ENCODE results near the gene REPIN1.

REPIN1 gene

DNA sequence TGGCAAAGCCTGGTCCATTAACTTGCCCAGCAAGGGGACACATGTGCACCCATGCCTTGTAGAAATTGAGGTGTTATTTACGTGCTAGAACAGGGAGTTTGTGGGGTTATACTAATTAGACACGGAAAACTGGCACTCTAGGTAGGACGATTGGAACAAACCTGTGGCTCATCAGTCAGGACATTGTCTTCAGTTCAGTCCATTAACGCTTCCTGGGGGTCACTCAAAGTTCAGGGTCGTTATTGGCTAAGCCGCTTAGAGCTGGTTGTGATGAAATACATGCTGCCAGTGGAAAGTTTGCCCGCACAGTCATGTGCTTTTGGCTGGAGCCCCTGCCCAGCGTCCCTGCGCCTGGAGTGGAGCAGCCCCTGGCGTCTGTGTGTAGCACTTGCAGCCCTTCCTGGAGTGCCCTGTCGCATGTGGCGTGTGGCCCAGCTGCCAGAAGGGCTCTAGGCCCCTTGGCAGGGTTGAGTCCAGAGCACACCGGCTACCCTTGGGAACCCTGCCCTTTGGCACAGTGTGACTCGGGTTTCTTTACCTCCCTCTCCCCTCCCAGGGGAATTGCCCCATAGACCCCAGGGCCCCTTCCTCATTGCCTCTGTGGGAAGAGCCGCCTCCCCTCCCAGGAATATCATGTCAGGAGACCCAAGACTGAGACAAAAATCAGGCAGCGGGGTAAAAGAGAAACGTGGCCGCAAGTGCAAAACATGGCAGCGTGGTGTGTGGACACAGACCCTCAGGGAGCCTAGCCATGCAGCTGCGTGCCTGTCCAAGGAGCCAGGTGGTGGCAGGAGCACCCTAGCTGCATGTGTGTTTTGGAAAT, 20.3 kb downstream of the REPIN1 start:
- no peaks in the 10 kb centered on the region for H3K27me3 ChIP-seq (ENCODE audit: insufficient read depth, low read depth, severe bottlenecking)
- H3K27ac ChIP-seq: peak overlapping the region; percentile 79
- peak; percentile 95 for DNase-seq
- H3K4me3 ChIP-seq (ENCODE audit: low read depth, low read length): no peak overlapping the region
- no peaks in the 10 kb centered on the region for H3K9me3 ChIP-seq (ENCODE audit: severe bottlenecking)
- H3K36me3 ChIP-seq: peaks cover 31% of the 10 kb centered on the region
- TF ChIP-seq, protein P1, sequence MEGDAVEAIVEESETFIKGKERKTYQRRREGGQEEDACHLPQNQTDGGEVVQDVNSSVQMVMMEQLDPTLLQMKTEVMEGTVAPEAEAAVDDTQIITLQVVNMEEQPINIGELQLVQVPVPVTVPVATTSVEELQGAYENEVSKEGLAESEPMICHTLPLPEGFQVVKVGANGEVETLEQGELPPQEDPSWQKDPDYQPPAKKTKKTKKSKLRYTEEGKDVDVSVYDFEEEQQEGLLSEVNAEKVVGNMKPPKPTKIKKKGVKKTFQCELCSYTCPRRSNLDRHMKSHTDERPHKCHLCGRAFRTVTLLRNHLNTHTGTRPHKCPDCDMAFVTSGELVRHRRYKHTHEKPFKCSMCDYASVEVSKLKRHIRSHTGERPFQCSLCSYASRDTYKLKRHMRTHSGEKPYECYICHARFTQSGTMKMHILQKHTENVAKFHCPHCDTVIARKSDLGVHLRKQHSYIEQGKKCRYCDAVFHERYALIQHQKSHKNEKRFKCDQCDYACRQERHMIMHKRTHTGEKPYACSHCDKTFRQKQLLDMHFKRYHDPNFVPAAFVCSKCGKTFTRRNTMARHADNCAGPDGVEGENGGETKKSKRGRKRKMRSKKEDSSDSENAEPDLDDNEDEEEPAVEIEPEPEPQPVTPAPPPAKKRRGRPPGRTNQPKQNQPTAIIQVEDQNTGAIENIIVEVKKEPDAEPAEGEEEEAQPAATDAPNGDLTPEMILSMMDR (IDR thresholded peaks at IDR 0.05; ENCODE audit: low read depth, low read length): peak; percentile 99

GRCh38 chr7:150389532-150389816, 20.9 kb downstream of the REPIN1 start:
- Histone ChIP-seq H3K9me3 (ENCODE audit: severe bottlenecking) (no peaks in the 10 kb centered on the region), H3K27ac (peak overlapping the region; percentile 68), H3K36me3 (peaks cover 31% of the 10 kb centered on the region), H3K27me3 (ENCODE audit: insufficient read depth, low read depth, severe bottlenecking) (no peaks in the 10 kb centered on the region), H3K4me3 (ENCODE audit: low read depth, low read length) (no peak overlapping the region)
- no peak for DNase-seq
- TF ChIP-seq, protein P1 (IDR thresholded peaks at IDR 0.05; ENCODE audit: low read depth, low read length): no peak

DNA sequence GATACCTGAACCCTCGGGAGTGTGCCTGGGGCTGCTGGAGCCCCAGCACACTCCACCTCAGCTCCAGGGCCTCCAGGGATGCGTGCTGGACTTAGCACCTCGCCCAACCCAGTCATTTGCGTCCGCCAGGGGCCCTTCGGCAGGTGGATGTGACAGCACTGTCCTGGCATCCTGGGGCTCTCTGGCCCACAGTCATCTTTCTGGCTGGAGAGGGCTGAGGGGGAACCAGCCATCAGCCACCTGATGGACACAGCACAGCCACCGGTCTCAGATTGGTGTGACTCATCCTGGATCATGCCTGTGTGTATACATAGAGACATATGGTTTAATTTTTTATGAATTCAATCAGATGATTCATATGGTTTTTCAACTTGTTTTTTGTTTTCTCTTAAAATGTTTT, 21.6 kb downstream of the REPIN1 start:
- Histone ChIP-seq H3K36me3 (peaks cover 31% of the 10 kb centered on the region), H3K9me3 (ENCODE audit: severe bottlenecking) (no peaks in the 10 kb centered on the region), H3K27ac (no peak overlapping the region), H3K27me3 (ENCODE audit: insufficient read depth, low read depth, severe bottlenecking) (no peaks in the 10 kb centered on the region), H3K4me3 (ENCODE audit: low read depth, low read length) (no peak overlapping the region)
- no peak for DNase-seq
- TF ChIP-seq, protein P1 (IDR thresholded peaks at IDR 0.05; ENCODE audit: low read depth, low read length): no peak

DNA sequence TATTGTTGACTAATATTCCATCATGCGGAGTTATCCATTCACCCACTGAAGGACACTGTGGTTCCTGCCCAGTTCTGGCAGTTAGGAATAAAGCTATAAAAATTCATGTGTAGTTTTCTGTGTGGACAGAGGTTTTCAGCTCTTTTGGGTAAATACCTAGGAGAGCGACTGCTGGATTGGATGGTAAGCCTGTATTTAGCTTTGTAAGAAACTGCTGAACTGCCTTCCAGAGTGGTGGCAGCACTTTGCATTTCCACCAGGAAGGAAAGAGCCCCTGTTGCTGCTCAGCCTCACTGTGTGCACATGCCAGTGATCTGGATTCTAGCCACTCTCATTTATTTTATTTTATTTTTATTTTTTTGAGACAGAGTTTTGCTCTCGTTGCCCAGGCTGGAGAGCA, 24.7 kb downstream of the REPIN1 start:
- DNase-seq: no peak
- Histone ChIP-seq H3K27me3 (ENCODE audit: insufficient read depth, low read depth, severe bottlenecking) (no peaks in the 10 kb centered on the region), H3K9me3 (ENCODE audit: severe bottlenecking) (no peaks in the 10 kb centered on the region), H3K4me3 (ENCODE audit: low read depth, low read length) (no peak overlapping the region), H3K27ac (no peak overlapping the region), H3K36me3 (peaks cover 35% of the 10 kb centered on the region)
- TF ChIP-seq, protein P1 (IDR thresholded peaks at IDR 0.05; ENCODE audit: low read depth, low read length): no peak

- peaks cover 17% of the 10 kb centered on the region for H3K36me3 ChIP-seq
- no peak overlapping the region for H3K27ac ChIP-seq
- H3K27me3 ChIP-seq (ENCODE audit: insufficient read depth, low read depth, severe bottlenecking): no peaks in the 10 kb centered on the region
Measured at GRCh38 chr7:150396426-150396825, 27.8 kb downstream of the REPIN1 start.

More at GRCh38 chr7:150396426-150396825, 27.8 kb downstream of the REPIN1 start:
- H3K9me3 ChIP-seq (ENCODE audit: severe bottlenecking): no peaks in the 10 kb centered on the region
- TF ChIP-seq, protein P1 (IDR thresholded peaks at IDR 0.05; ENCODE audit: low read depth, low read length): no peak
- DNase-seq: peak; percentile 4
- H3K4me3 ChIP-seq (ENCODE audit: low read depth, low read length): no peak overlapping the region
